Activated T-cell treated with anti-CD3 and anti-CD28 coated beads for 1 hour (primary cell): ENCODE data around the gene ZNF174.
A peak's percentile ranks its signal among the peaks of the same experiment; 100 is the strongest.

ENCODE experiments used
- DNase-seq: peaks from one replicate; pipeline ENCODE4 v3.0.0-alpha.2; 2020; ENCODE audit warnings: low read depth

The ZNF174 gene

GRCh38 chr16:3400779-3401688, at the start of gene ZNF174, which contains the start of gene ZSCAN32:
ZNF174 (plus strand) TSS chr16:3401215; CDS start chr16:3402005, 790 bp downstream.
ZSCAN32 (minus strand) TSS chr16:3401004; CDS start chr16:3397557, 3,447 bp downstream.
- peak; percentile 96 for DNase-seq

GRCh38 chr16:3355589-3355988, 45.4 kb upstream of the ZNF174 start, which contains the start of gene OR2C1:
OR2C1 (plus strand) TSS chr16:3355889; CDS start chr16:3355941, 52 bp downstream.
- no peak for DNase-seq

- DNase-seq = no peak
These were observed 44.9 kb upstream of the ZNF174 start for GRCh38 chr16:3356118-3356517.

- DNase-seq = no peak
These were observed 42.1 kb upstream of the ZNF174 start for GRCh38 chr16:3358871-3359270.

- no peak for DNase-seq
These were observed 38.1 kb upstream of the ZNF174 start for GRCh38 chr16:3362931-3363330.

GRCh38 chr16:3363793-3364192, 37.2 kb upstream of the ZNF174 start:
- DNase-seq = no peak

- peak; percentile 72 for DNase-seq
These were observed 36.1 kb upstream of the ZNF174 start for GRCh38 chr16:3364774-3365427.

GRCh38 chr16:3369073-3369472, 31.9 kb upstream of the ZNF174 start:
- no peak for DNase-seq

GRCh38 chr16:3375680-3376079, 25.3 kb upstream of the ZNF174 start:
- DNase-seq = no peak

GRCh38 chr16:3377917-3378316, 23.1 kb upstream of the ZNF174 start:
- DNase-seq = no peak

- no peak for DNase-seq
These were observed 18.0 kb upstream of the ZNF174 start for GRCh38 chr16:3383045-3383448.

GRCh38 chr16:3388325-3388724, 12.7 kb upstream of the ZNF174 start:
- DNase-seq = no peak

GRCh38 chr16:3389663-3390338, 11.2 kb upstream of the ZNF174 start:
- no peak for DNase-seq

- DNase-seq = no peak
These were observed 603 bp upstream of the ZNF174 start for GRCh38 chr16:3400446-3400778.

- DNase-seq = no peak
These were observed 843 bp downstream of the ZNF174 start for GRCh38 chr16:3401719-3402397.

GRCh38 chr16:3408561-3409197, 7.7 kb downstream of the ZNF174 start:
- DNase-seq = no peak

GRCh38 chr16:3413730-3414379, 12.8 kb downstream of the ZNF174 start:
- DNase-seq = no peak

- peak; percentile 17 for DNase-seq
These were observed 30.8 kb downstream of the ZNF174 start for GRCh38 chr16:3431779-3432219.

GRCh38 chr16:3434373-3434772, 33.4 kb downstream of the ZNF174 start:
- no peak for DNase-seq

GRCh38 chr16:3439637-3440036, 38.6 kb downstream of the ZNF174 start:
- no peak for DNase-seq
